Measurements from ENCODE around the gene TLE6. TPM values are rescaled to one million over a fixed set of nuclear protein-coding genes. Genes with fewer than 3 reads are reported as not detected.

TLE6 gene
- total RNA-seq, 1 donor from 2014 or later = 0.55 TPM

DNA sequence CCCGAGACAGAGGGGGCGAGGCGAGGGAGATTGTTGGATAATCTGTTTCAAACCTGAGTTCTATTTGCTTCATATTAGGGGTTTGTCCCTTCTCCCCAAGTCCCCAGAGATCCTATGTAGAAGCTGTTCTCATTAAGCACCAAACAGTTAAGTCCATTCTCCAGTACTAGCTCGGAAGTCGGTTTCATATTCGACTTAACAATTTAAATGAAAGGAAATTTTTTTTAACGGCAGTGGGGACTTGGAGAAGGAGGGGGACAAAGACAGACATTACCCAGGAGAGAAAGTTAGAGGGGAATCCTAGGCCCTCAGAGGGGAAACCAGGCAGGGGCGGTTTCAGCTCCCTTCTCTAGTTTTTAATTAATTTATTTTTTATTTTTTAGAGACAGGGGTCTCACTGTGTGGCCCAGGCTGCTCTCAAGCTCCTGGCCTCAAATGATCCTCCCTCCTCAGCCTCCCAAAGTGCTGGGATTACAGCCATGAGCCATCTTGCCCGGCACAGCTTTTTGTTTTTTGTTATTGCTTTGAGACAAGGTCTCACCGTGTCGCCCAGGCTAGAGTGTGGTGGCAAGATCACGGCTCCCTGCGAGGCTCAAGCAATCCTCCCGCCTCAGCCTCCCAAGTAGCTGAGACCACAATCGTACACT, 65.4 kb downstream of the TLE6 start:
- Mint-ChIP-seq H3K27ac (ENCODE audit: unreplicated experiment) (no peak overlapping the region), H3K36me3 (ENCODE audit: low read depth) (no peaks in the 10 kb centered on the region), H3K4me3 (ENCODE audit: unreplicated experiment) (no peak overlapping the region), H3K4me1 (ENCODE audit: low read depth) (peaks cover 4% of the 10 kb centered on the region), H3K27me3 (ENCODE audit: low read depth) (no peaks in the 10 kb centered on the region), H3K9me3 (ENCODE audit: low read depth) (no peaks in the 10 kb centered on the region)
- no peak for TF ChIP-seq CTCF (IDR thresholded peaks at IDR 0.05)
- DNase-seq (ENCODE audit: low spot score) = no peak

Other genes with a start within 250 kb of the TLE6 start
- 28.2 to 34.0 TPM (median 32.7 TPM) in 3 replicates for gene SLC39A3, start 237.5 kb upstream of the TLE6 start, total RNA-seq
- gene SGTA, start 194.3 kb upstream of the TLE6 start, total RNA-seq = 36.6 to 42.2 TPM (median 37.7 TPM) in 3 replicates
- gene THOP1, start 192.1 kb upstream of the TLE6 start, total RNA-seq = 46.9 to 78.0 TPM (median 48.4 TPM) in 3 replicates
- gene ZNF554, start 157.7 kb upstream of the TLE6 start, total RNA-seq = 4.1 to 4.5 TPM (median 4.4 TPM) in 3 replicates
- gene ZNF555, start 136.1 kb upstream of the TLE6 start, total RNA-seq = 7.4 to 9.2 TPM (median 8.5 TPM) in 3 replicates
- not detected in 3 replicates for gene ZNF556, start 110.2 kb upstream of the TLE6 start, total RNA-seq
- 2.2 to 2.9 TPM (median 2.2 TPM) in 3 replicates for gene ZNF57, start 76.6 kb upstream of the TLE6 start, total RNA-seq
- gene ZNF77, start 32.6 kb upstream of the TLE6 start, total RNA-seq = 2.9 to 4.1 TPM (median 3.6 TPM) in 3 replicates
- gene TLE2, start 51.7 kb downstream of the TLE6 start, total RNA-seq = 12.3 to 14.1 TPM (median 13.7 TPM) in 3 replicates
- 223 to 306 TPM (median 303 TPM) in 3 replicates for gene TLE5, start 84.9 kb downstream of the TLE6 start, total RNA-seq
- 62.1 to 68.9 TPM (median 68.1 TPM) in 3 replicates for gene GNA11, start 116.8 kb downstream of the TLE6 start, total RNA-seq
- not detected in 3 replicates for gene GNA15, start 158.5 kb downstream of the TLE6 start, total RNA-seq
- not detected in 3 replicates for gene S1PR4, start 201.2 kb downstream of the TLE6 start, total RNA-seq
- gene NCLN, start 208.4 kb downstream of the TLE6 start, total RNA-seq = 80.7 to 97.1 TPM (median 82.5 TPM) in 3 replicates
- 0.22 to 0.31 TPM in 2 of 3 replicates, not detected in the other for gene CELF5, start 247.1 kb downstream of the TLE6 start, total RNA-seq

Data from chondrocyte (in vitro differentiated cells).